NB4 (cell line): Measurements from ENCODE around the gene C2orf92.

Experiments used
- DNase-seq: peaks from one replicate; pipeline ENCODE4 v3.0.0; 2010; ENCODE audit warnings: low read depth
- H3K4me3 ChIP-seq: one replicate; pipeline ENCODE4 v1.5.1; 2011; ENCODE audit warnings: mild to moderate bottlenecking, low read depth, low read length, moderate library complexity
- CTCF ChIP-seq: IDR thresholded peaks from one replicate; pipeline ENCODE4 v1.5.1; 2012; ENCODE audit warnings: low read depth, low read length
- MAX ChIP-seq: IDR thresholded peaks from 2 replicates; pipeline ENCODE4 v1.6.1; 2011; ENCODE audit warnings: low read depth, low read length
- MYC ChIP-seq: IDR thresholded peaks from 2 replicates; pipeline ENCODE4 v1.6.1; 2011; ENCODE audit warnings: low read depth, low read length
- POLR2A ChIP-seq: IDR thresholded peaks from 2 replicates; pipeline ENCODE4 v1.6.1; 2011; ENCODE audit warnings: mild to moderate bottlenecking; ENCODE audit not compliant: insufficient read length; ENCODE audit errors: extremely low read depth

C2orf92 gene

DNA sequence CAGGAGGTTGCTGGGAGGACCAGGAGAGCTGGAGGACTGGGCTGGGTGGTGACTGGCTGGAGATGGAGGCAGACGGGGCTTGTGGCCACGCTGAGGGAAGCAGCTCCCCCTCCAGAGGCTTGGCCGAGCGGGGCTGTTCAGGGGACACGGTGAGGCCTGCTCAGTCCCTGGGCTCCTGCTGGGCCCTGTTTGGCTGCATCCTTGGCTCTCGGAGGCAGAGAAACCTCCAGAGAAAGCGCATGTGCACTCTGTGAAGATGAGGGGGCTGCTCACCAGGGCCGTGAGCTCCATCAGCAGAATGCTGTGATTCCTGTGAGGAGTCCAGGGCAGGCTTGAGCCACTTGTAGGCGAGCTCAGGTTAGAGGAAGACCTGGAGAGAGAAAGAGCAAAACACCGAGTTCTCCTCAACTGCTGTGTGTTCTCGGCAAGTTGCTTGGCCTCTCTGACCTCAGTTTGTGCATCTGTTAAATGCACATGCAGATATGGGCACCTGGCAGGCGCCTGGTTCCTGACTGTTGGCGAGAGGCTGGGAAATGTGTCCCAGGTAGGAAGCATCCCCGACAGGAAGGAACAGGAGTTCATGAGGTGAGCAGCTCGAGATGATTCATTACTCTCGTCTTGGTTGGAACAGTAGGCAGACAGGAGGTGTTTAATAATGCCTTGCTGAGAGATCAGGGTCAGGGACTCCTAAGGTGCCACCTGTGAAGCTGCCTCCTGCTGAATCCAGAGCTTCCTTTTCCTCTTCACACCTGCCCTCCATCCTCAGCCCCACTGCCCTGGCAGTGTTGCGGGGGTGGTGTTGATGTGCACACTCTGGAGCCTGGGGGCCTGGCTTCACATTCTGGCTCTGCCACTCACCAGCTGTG lies 44.8 kb downstream of the C2orf92 start:
- TF ChIP-seq MAX, result no peak
- TF ChIP-seq CTCF, result no peak
- TF ChIP-seq MYC, result no peak
- TF ChIP-seq POLR2A, result no peak
- no peak for DNase-seq
- H3K4me3 ChIP-seq, result no peak overlapping the region

- no peak overlapping the region for H3K4me3 ChIP-seq
- TF ChIP-seq CTCF (no peak), POLR2A (no peak), MYC (no peak)
- DNase-seq, result no peak
Observed at GRCh38 chr2:97714950-97715652, 45.6 kb downstream of the C2orf92 start.

DNA sequence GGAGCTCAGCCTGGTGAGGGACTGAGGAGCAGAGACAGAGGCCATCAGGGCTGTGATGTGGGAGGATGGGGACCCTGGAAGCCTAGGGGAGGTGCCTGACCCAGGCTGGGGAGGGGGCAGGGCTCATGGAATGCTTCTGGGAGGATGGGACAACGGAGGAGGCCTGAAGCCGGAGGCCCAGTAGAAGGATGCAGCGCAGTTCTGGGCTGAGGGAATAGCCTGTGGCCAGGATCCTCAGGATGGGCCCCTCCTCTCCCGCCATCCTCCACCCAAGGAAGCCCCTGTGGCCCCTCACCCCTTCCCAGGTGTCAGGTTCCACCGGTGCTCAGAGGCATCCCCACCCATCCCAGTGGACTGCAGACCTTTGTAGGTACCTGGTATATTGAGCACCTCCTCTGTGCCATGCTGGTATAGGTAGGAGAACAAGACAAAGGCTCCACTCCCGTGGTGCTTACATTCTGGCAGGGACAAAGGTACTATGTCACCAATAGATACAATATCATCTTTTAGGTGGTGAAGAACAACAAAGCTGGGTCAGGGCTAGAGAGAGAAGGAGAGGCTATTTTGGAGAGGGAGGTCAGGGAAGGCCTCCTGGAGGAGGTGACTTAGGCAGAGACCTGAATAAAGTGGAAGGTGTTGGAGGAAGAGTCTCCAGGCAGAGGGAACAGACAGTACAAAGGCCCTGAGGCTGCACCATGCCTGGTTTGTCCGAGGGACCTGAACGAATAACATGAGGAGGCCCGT lies 46.6 kb downstream of the C2orf92 start:
- TF ChIP-seq MAX (no peak), CTCF (no peak), MYC (no peak), POLR2A (no peak)
- no peak overlapping the region for H3K4me3 ChIP-seq

DNA sequence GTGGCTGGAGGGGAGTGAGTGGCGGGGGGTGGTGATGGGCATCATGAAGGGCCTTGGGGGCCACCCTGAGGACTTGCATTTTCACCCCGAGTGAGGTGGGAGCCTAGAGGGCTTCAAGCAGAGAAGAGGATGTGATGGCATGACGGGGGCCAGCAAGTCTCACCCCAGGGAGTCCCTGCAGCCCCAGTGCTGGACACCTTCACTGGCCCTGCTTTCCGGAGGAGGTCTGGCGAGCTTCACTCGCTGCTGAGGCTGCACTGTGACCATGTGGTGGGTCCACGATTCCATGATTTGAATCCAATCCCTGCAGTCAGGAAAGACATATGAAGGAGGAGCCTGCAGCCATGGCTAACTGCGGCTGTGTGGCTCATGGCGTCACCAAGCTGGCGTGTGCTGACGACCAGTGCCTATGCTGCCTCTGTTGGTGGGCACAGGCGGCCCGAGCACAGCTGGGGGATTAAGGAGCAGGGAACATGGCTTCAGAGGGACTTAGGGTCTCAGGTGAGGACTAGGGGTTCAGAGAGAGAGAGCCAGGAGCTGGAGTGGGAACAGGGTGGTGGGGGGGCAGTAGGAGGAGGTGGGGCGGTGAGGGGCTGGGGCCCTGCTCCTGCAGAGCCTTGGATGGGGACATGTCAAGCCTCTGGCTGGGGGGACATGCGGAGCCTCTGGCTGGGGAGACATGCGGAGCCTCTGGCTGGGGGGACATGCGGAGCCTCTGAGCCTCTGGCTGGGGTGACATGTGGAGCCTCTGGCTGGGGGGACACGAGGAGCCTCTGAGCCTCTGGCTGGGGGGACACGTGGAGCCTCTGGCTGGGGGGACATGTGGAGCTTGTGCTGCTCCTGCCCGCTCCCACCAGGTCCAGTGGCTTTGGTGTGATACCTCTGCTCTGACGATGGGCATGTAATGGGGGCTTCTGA lies 47.4 kb downstream of the C2orf92 start:
- H3K4me3 ChIP-seq, result no peak overlapping the region
- DNase-seq, result no peak
- TF ChIP-seq CTCF (no peak), MAX (no peak), MYC (no peak), POLR2A (no peak)

More for the DNA sequence above, 46.6 kb downstream of the C2orf92 start:
- DNase-seq, result no peak

DNA sequence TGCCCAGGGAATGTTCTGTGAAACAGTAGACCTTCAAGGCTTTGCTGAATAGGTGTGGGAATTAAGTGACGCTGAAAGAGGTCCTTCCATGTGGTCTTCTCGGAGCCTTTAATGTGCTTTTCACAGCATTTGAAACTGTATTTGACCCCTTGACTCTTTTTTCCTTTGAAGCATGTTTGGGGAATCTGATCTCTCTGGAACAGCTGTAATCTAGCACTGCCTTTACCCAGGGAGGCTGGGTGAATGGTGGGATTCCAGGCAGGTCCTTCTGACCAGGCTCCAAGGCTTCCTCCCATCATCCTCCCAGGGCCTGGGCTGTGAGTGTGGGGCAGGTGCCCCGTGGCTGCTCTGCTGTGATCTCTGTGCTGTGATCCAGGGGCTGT lies 48.1 kb downstream of the C2orf92 start:
- no peak for TF ChIP-seq CTCF
- no peak for TF ChIP-seq MYC
- no peak for TF ChIP-seq MAX
- no peak for TF ChIP-seq POLR2A
- no peak for DNase-seq
- no peak overlapping the region for H3K4me3 ChIP-seq
